Measurements from ENCODE around the gene TXNDC15. TPM values are rescaled to one million over a fixed set of nuclear protein-coding genes. Genes with fewer than 3 reads are reported as not detected.

TXNDC15 gene
- total and polyA plus RNA-seq, 2 donors: 94.2 to 133 TPM

Small RNA genes within 50 kb of the gene (small RNA-seq; reads per million reads assigned to genes)
- not detected for gene MIR4461
- gene MTND3P25: not detected
- not detected for gene MTND4LP30

Other genes with a start within 250 kb of the TXNDC15 start
- 47.4 TPM for gene SAR1B, start 241.5 kb upstream of the TXNDC15 start, total RNA-seq
- 21.9 TPM for gene SAR1B, start 241.5 kb upstream of the TXNDC15 start, polyA plus RNA-seq
- 52.7 TPM for gene SEC24A, start 225.6 kb upstream of the TXNDC15 start, total RNA-seq
- gene SEC24A, start 225.6 kb upstream of the TXNDC15 start, polyA plus RNA-seq: 7.8 TPM
- gene CAMLG, start 135.8 kb upstream of the TXNDC15 start, total RNA-seq: 44.0 TPM
- 49.7 TPM for gene CAMLG, start 135.8 kb upstream of the TXNDC15 start, polyA plus RNA-seq
- 50.5 TPM for gene DDX46, start 115.6 kb upstream of the TXNDC15 start, total RNA-seq
- 28.4 TPM for gene DDX46, start 115.6 kb upstream of the TXNDC15 start, polyA plus RNA-seq
- gene C5orf24, start 28.4 kb upstream of the TXNDC15 start, total RNA-seq: 73.4 TPM
- 34.1 TPM for gene C5orf24, start 28.4 kb upstream of the TXNDC15 start, polyA plus RNA-seq
- 11.9 TPM for gene PCBD2, start 30.8 kb downstream of the TXNDC15 start, total RNA-seq
- gene PCBD2, start 30.8 kb downstream of the TXNDC15 start, polyA plus RNA-seq: 5.4 TPM
- gene CATSPER3, start 93.5 kb downstream of the TXNDC15 start, total RNA-seq: not detected
- gene CATSPER3, start 93.5 kb downstream of the TXNDC15 start, polyA plus RNA-seq: 0.72 TPM
- gene PITX1, start 159.9 kb downstream of the TXNDC15 start, total RNA-seq: 50.1 TPM
- gene PITX1, start 159.9 kb downstream of the TXNDC15 start, polyA plus RNA-seq: 178 TPM

Data from urinary bladder (tissue), 2 donors.